Adrenal gland (tissue), 12 donors: Measurements from ENCODE around the gene C18orf54. TPM values are rescaled to one million over a fixed set of nuclear protein-coding genes. Genes with fewer than 3 reads are reported as not detected.
A peak's percentile ranks its signal among the peaks of the same experiment; 100 is the strongest.

ENCODE experiments used
- DNase-seq, 7 donors: peaks; one replicate each; pipeline ENCODE4 v3.0.0-alpha.2; 2019 to 2020
- H3K27ac ChIP-seq, 5 donors: fragments of 200-600 bp; sonication (generic) in 4 of 5; 1 replicate in 3 of 5; 2 replicates in 2 of 5; pipeline versions ENCODE4 v1.5.1 to v1.8.0; 2016 to 2020; ENCODE audit warnings: mild to moderate bottlenecking in 1 of 5
- H3K27me3 ChIP-seq: fragments of 200-600 bp; 2 replicates; pipeline ENCODE4 v1.8.0; 2021
- H3K36me3 ChIP-seq, 2 donors: fragments of 200-600 bp; replicated peaks in 1 of 2; 1 replicate in 1 of 2; 2 replicates in 1 of 2; pipeline versions ENCODE4 v1.5.1 to v1.8.0; 2018 to 2022
- H3K4me1 ChIP-seq, 2 donors: fragments of 200-600 bp; replicated peaks in 1 of 2; 1 replicate in 1 of 2; 2 replicates in 1 of 2; pipeline versions ENCODE4 v1.5.1 to v1.8.0; 2018 to 2021
- H3K4me3 ChIP-seq, 4 donors: fragments of 200-600 bp; sonication (generic) in 3 of 4; one replicate each; pipeline ENCODE4 v1.5.1; 2016 to 2018
- H3K9me3 ChIP-seq, 3 donors: fragments of 200-600 bp; sonication (generic) in 1 of 3; replicated peaks in 1 of 3; 1 replicate in 2 of 3; 2 replicates in 1 of 3; pipeline versions ENCODE4 v1.5.1 to v1.8.0; 2016 to 2021
- CTCF ChIP-seq, 6 experiments: fragments of 450-650 bp in 4 of 6; fragments of 200-600 bp in 2 of 6; sonication (generic) in 1 of 6; IDR thresholded peaks; 1 replicate in 5 of 6; 2 replicates in 1 of 6; pipeline versions ENCODE4 v1.5.1 to v1.8.0; 2016 to 2021; ENCODE audit warnings: antibody characterized with exemption in 6 of 6, mild to moderate bottlenecking in 2 of 6, moderate library complexity in 1 of 6
- POLR2A ChIP-seq, 2 donors: fragments of 450-650 bp; IDR thresholded peaks; one replicate each; pipeline ENCODE4 v1.6.1; 2017; ENCODE audit warnings: antibody characterized with exemption in 2 of 2, mild to moderate bottlenecking in 2 of 2, moderate library complexity in 1 of 2
- WGBS, 4 donors: extraction: QIAGEN DNeasy Blood & Tissue Kit in 2 of 4; methylation state at CpG; one replicate each; pipeline versions ENCODE4 v1.1.5 to v1.1.7; 2013 to 2017; 5-methylcytosine and 5-hydroxymethylcytosine counted together
- intact Hi-C, 2 donors: fragments of 100-400 bp; cut with DNase I; formaldehyde crosslinking; loops; one replicate each; pipeline versions ENCODE4 v1.14.1 to v1.15.0; 2022 to 2023
- polyA plus RNA-seq, 3 donors: library from polyadenylated mRNA; stranded (reverse); fragments of 200-250 nt in 2 of 3; fragments of 350-450 nt in 1 of 3; fragmentation: Illumina TruSeq in 1 of 3; extraction: RNeasy Lipid Tissue Mini Kit (QIAGEN cat#74804) in 1 of 3; gene quantifications; one replicate each; pipeline ENCODE4 v1.2.3, GENCODE V29; 2013 to 2014
- total RNA-seq, 9 donors: library from RNA; depleted of rRNA in 4 of 9; stranded (reverse); fragments of >200 nt in 4 of 9; fragments of 120-200 nt in 1 of 9; fragmentation: NEBNext Ultra II Directional in 1 of 9; extraction: Animal tissue kit (Norgen Biotek cat#: 25700) in 1 of 9; gene quantifications; one replicate each; pipeline versions ENCODE4 v1.1.0 to v1.2.4, GENCODE V29; 2013 to 2023
- donor health status: healthy with polysubstance abuse.
- donor health status: Bipolar disorder and iron deficiency.
- donor health status: DM: yes; HTN: yes; CAD: no.
- donor health status: DM: no; HTN: no; CAD: no.
- donor health status: DM: no; HTN: no; CAD: no.
- donor health status: DM: yes; HTN: yes; CAD: no.

C18orf54 gene
- total and polyA plus RNA-seq, 12 donors, result 0.06 to 2.4 (median 0.74) TPM

DNA sequence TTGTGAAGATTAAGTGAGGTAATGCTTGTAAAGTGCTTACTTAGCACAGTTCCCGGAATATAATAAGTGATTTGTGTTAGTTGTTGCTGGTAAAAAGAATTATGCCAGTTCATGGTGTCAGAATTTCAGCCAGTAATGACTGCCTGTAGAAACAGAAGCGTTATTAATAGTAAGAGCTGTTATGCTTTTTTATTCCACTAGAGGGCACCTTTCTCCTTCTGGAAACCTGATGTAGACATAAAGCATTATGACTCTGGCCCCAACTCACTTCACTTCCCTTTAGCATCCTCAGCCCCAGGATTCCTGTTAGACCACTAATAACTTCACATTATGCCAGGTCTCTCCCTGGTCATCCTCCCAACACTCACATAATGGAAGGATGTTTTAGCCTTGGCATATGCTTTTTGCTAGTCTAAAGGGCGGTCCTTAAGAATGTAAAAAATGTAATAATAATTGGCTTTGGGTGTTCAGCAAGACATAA is 34.9 kb downstream of the C18orf54 start:
- intact Hi-C loops, result no loop called here
- Histone ChIP-seq H3K27ac (no peak overlapping the region), H3K9me3 (no peaks in the 10 kb centered on the region), H3K4me3 (no peak overlapping the region), H3K36me3 (no peaks in the 10 kb centered on the region), H3K27me3 (no peaks in the 10 kb centered on the region), H3K4me1 (no peaks in the 10 kb centered on the region)
- no peak for TF ChIP-seq POLR2A (IDR thresholded peaks at IDR 0.05)
- TF ChIP-seq CTCF (IDR thresholded peaks at IDR 0.05), result peak; percentile 50 to 74 (median 62)
- 32 to 33% (median 32%) methylated on average over 3 of the region's 3 CpGs for WGBS, 4 donors
- DNase-seq, result no peak

GRCh38 chr18:54393648-54394294 is 36.1 kb downstream of the C18orf54 start:
- H3K27me3 ChIP-seq, result no peaks in the 10 kb centered on the region
- no peaks in the 10 kb centered on the region for H3K36me3 ChIP-seq
- TF ChIP-seq CTCF (IDR thresholded peaks at IDR 0.05), result no peak
- no peak for TF ChIP-seq POLR2A (IDR thresholded peaks at IDR 0.05)
- no peaks in the 10 kb centered on the region for H3K4me1 ChIP-seq
- H3K9me3 ChIP-seq, result no peaks in the 10 kb centered on the region
- no peak for DNase-seq
- no peak overlapping the region for H3K4me3 ChIP-seq
- WGBS, 4 donors, result 59 to 81% (median 78%) methylated on average over 1 of the region's 1 CpG
- no peak overlapping the region for H3K27ac ChIP-seq
- intact Hi-C loops, result no loop called here

DNA sequence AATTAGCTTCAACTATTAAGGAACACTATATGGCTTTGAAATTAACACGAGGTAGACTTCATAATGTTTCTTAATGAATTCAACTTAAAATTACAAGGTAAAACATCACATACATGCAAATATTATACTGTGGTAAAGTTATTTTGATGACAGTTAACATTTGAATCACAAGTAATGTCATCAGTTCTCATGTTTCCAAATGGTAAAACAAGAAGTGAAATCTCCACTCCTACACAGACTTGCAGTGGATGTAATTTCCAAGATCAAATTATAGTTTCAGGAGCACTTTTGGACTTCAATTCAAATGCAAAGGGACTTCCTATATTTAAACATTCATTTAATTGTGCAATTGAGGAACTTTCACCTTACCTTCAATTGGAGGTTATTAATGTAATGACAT is 39.1 kb downstream of the C18orf54 start:
- H3K36me3 ChIP-seq, result no peaks in the 10 kb centered on the region
- no peak for DNase-seq
- H3K4me3 ChIP-seq, result no peak overlapping the region
- no peaks in the 10 kb centered on the region for H3K4me1 ChIP-seq
- TF ChIP-seq POLR2A (IDR thresholded peaks at IDR 0.05) (no peak), CTCF (IDR thresholded peaks at IDR 0.05) (no peak)
- WGBS, 4 donors, result 57 to 70% (median 64%) methylated on average over 1 of the region's 1 CpG
- intact Hi-C loops, result no loop called here
- H3K27me3 ChIP-seq, result no peaks in the 10 kb centered on the region
- no peaks in the 10 kb centered on the region for H3K9me3 ChIP-seq
- no peak overlapping the region for H3K27ac ChIP-seq

DNA sequence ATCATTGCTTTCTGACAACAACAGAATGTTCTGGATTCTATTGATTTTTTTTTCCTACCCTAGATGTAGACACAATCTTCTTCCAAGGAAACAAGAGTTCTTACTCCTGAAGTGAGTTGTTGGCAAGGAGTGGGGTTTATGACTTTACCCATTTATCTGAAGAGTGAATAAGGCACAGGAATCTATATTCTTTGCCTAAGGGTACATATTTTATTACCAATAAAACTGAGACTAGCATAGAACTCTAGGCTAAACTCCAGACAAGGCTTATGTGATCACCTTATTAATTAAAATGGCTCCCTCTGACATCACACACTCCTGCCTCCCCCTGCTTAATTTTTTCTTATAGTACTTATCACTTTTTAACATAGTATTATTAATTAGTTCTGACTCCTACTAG is 47.6 kb downstream of the C18orf54 start:
- H3K36me3 ChIP-seq, result no peaks in the 10 kb centered on the region
- intact Hi-C loops, result no loop called here
- H3K4me1 ChIP-seq, result no peaks in the 10 kb centered on the region
- H3K4me3 ChIP-seq, result no peak overlapping the region
- TF ChIP-seq POLR2A (IDR thresholded peaks at IDR 0.05) (no peak), CTCF (IDR thresholded peaks at IDR 0.05) (no peak)
- H3K27ac ChIP-seq, result no peak overlapping the region
- no peaks in the 10 kb centered on the region for H3K9me3 ChIP-seq
- no peak for DNase-seq
- H3K27me3 ChIP-seq, result no peaks in the 10 kb centered on the region
